Neural cell (in vitro differentiated cells): Measurements from ENCODE around the gene COQ8B. TPM values are rescaled to one million over a fixed set of nuclear protein-coding genes. Genes with fewer than 3 reads are reported as not detected.

ENCODE experiments used
- H2AFZ ChIP-seq: fragments of 200-600, 300-800 bp; sonication (generic), shearing (Covaris generic); 2 replicates; pipeline ENCODE4 v1.6.0; 2014; ENCODE audit warnings: low read depth, mild to moderate bottlenecking, antibody characterized with exemption, low read length, moderate library complexity
- H3F3A ChIP-seq: fragments of 200-600 bp; shearing (Covaris generic); 2 replicates; pipeline ENCODE4 v1.6.1; 2016; ENCODE audit warnings: mild to moderate bottlenecking, moderate library complexity, mixed read lengths, antibody characterized with exemption, low read length; ENCODE audit not compliant: insufficient read depth, poor library complexity, severe bottlenecking
- H3K27ac ChIP-seq: fragments of 200-600, 300-800 bp; sonication (generic), shearing (Covaris generic); 2 replicates; pipeline ENCODE4 v1.5.1; 2014; ENCODE audit warnings: mild to moderate bottlenecking, low read length, moderate library complexity
- H3K27me3 ChIP-seq: fragments of 300-800, 200-600 bp; sonication (generic), shearing (Covaris generic); 2 replicates; pipeline ENCODE4 v1.6.0; 2014; ENCODE audit warnings: mild to moderate bottlenecking, low read depth, low read length, moderate library complexity; ENCODE audit not compliant: insufficient read depth
- H3K36me3 ChIP-seq: fragments of 300-800, 200-600 bp; sonication (generic), shearing (Covaris generic); 2 replicates; pipeline ENCODE4 v1.5.1; 2014; ENCODE audit warnings: mild to moderate bottlenecking, antibody characterized with exemption, low read length, moderate library complexity; ENCODE audit not compliant: insufficient read depth
- H3K4me2 ChIP-seq: fragments of 300-800, 200-600 bp; sonication (generic), shearing (Covaris generic); 2 replicates; pipeline ENCODE4 v1.6.0; 2014; ENCODE audit warnings: mild to moderate bottlenecking, low read length
- H3K4me3 ChIP-seq: fragments of 300-800, 200-600 bp; sonication (generic), shearing (Covaris generic); 2 replicates; pipeline ENCODE4 v1.5.1; 2014; ENCODE audit warnings: mild to moderate bottlenecking, low read length, moderate library complexity
- H3K79me2 ChIP-seq: fragments of 200-600 bp; shearing (Covaris generic); replicated peaks from 2 replicates; pipeline ENCODE4 v1.6.0; 2014; ENCODE audit warnings: mild to moderate bottlenecking, low read length, moderate library complexity; ENCODE audit not compliant: insufficient read depth
- H3K9ac ChIP-seq: fragments of 300-800, 200-600 bp; sonication (generic), shearing (Covaris generic); 2 replicates; pipeline ENCODE4 v1.6.1; 2016; ENCODE audit warnings: mild to moderate bottlenecking, low read length, mixed read lengths
- H3K9me2 ChIP-seq: fragments of 200-600 bp; shearing (Covaris generic); 2 replicates; pipeline ENCODE4 v1.6.1; 2016; ENCODE audit warnings: mild to moderate bottlenecking, low read length, mixed read lengths; ENCODE audit not compliant: insufficient read depth
- H3K9me3 ChIP-seq: fragments of 200-600, 300-800 bp; sonication (generic), shearing (Covaris generic); 2 replicates; pipeline ENCODE4 v1.6.1; 2016; ENCODE audit warnings: mild to moderate bottlenecking, mixed run types, low read length, moderate library complexity, mixed read lengths
- H4K20me1 ChIP-seq: fragments of 200-600 bp; shearing (Covaris generic); 2 replicates; pipeline ENCODE4 v1.6.1; 2016; ENCODE audit warnings: mild to moderate bottlenecking, mixed run types; ENCODE audit not compliant: insufficient read depth
- CTCF ChIP-seq: fragments of 450-650 bp; IDR thresholded peaks from 2 replicates; pipeline ENCODE4 v1.5.1; 2014; ENCODE audit warnings: antibody characterized with exemption, mild to moderate bottlenecking, moderate library complexity; ENCODE audit not compliant: poor library complexity, severe bottlenecking
- EP300 ChIP-seq: fragments of 450-650 bp; conservative IDR thresholded peaks from 2 replicates; pipeline ENCODE4 v1.6.1; 2014; ENCODE audit warnings: antibody characterized with exemption, mild to moderate bottlenecking, moderate library complexity; ENCODE audit not compliant: poor library complexity, severe bottlenecking
- EZH2 ChIP-seq: fragments of 200-600, 300-800 bp; shearing (Covaris generic), sonication (generic); IDR thresholded peaks from 2 replicates; pipeline ENCODE4 v1.6.1; 2014; ENCODE audit warnings: antibody characterized with exemption, low read length, borderline replicate concordance, mild to moderate bottlenecking; ENCODE audit not compliant: insufficient read depth, poor library complexity, severe bottlenecking
- MXI1 ChIP-seq: fragments of 450-650 bp; conservative IDR thresholded peaks from 2 replicates; pipeline ENCODE4 v1.6.1; 2014; ENCODE audit warnings: antibody characterized with exemption, mild to moderate bottlenecking; ENCODE audit not compliant: poor library complexity, severe bottlenecking
- POLR2AphosphoS5 ChIP-seq: IDR thresholded peaks from 2 replicates; pipeline ENCODE4 v1.6.1; 2012
- RAD21 ChIP-seq: fragments of 450-650 bp; conservative IDR thresholded peaks from 2 replicates; pipeline ENCODE4 v1.6.1; 2014; ENCODE audit warnings: antibody characterized with exemption, mild to moderate bottlenecking, moderate library complexity
- SMC3 ChIP-seq: fragments of 450-650 bp; conservative IDR thresholded peaks from 2 replicates; pipeline ENCODE4 v1.6.1; 2014; ENCODE audit warnings: antibody characterized with exemption, mild to moderate bottlenecking, moderate library complexity; ENCODE audit not compliant: poor library complexity
- TAF1 ChIP-seq: IDR thresholded peaks from 2 replicates; pipeline ENCODE4 v1.6.1; 2012; ENCODE audit warnings: low read depth
- polyA plus RNA-seq: library from polyadenylated mRNA; depleted of rRNA; stranded (reverse); fragments of >200 nt; gene quantifications from 2 replicates; pipeline ENCODE4 v1.2.3, GENCODE V29; 2014
- TF ChIP-seq, protein P1 (sequence below): IDR thresholded peaks from 2 replicates; pipeline ENCODE4 v1.6.1; 2012; ENCODE audit warnings: borderline replicate concordance

Gene COQ8B
- polyA plus RNA-seq, 1 donor from 2014 or later: 83.2 TPM

GRCh38 chr19:40646743-40647254 is 69.9 kb downstream of the COQ8B start:
- H3K36me3 ChIP-seq: no peaks in the 10 kb centered on the region
- no peak overlapping the region for H3K4me3 ChIP-seq
- no peak overlapping the region for H3K4me2 ChIP-seq
- H3K27me3 ChIP-seq: no peaks in the 10 kb centered on the region
- TF ChIP-seq TAF1 (no peak), CTCF (no peak), MXI1 (no peak), EP300 (no peak), RAD21 (no peak), SMC3 (no peak), EZH2 (no peak), POLR2AphosphoS5 (no peak)
- TF ChIP-seq, protein P1, sequence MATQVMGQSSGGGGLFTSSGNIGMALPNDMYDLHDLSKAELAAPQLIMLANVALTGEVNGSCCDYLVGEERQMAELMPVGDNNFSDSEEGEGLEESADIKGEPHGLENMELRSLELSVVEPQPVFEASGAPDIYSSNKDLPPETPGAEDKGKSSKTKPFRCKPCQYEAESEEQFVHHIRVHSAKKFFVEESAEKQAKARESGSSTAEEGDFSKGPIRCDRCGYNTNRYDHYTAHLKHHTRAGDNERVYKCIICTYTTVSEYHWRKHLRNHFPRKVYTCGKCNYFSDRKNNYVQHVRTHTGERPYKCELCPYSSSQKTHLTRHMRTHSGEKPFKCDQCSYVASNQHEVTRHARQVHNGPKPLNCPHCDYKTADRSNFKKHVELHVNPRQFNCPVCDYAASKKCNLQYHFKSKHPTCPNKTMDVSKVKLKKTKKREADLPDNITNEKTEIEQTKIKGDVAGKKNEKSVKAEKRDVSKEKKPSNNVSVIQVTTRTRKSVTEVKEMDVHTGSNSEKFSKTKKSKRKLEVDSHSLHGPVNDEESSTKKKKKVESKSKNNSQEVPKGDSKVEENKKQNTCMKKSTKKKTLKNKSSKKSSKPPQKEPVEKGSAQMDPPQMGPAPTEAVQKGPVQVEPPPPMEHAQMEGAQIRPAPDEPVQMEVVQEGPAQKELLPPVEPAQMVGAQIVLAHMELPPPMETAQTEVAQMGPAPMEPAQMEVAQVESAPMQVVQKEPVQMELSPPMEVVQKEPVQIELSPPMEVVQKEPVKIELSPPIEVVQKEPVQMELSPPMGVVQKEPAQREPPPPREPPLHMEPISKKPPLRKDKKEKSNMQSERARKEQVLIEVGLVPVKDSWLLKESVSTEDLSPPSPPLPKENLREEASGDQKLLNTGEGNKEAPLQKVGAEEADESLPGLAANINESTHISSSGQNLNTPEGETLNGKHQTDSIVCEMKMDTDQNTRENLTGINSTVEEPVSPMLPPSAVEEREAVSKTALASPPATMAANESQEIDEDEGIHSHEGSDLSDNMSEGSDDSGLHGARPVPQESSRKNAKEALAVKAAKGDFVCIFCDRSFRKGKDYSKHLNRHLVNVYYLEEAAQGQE: no peak
- H3K9me2 ChIP-seq: no peaks in the 10 kb centered on the region
- no peak overlapping the region for H2AFZ ChIP-seq
- H3K9ac ChIP-seq: no peak overlapping the region
- no peaks in the 10 kb centered on the region for H3F3A ChIP-seq
- no peaks in the 10 kb centered on the region for H4K20me1 ChIP-seq
- no peak overlapping the region for H3K27ac ChIP-seq
- no peaks in the 10 kb centered on the region for H3K9me3 ChIP-seq
- H3K79me2 ChIP-seq: no peaks in the 10 kb centered on the region

- Histone ChIP-seq H3K9ac (no peak overlapping the region), H3K36me3 (no peaks in the 10 kb centered on the region), H3K9me2 (no peaks in the 10 kb centered on the region), H3K27ac (no peak overlapping the region), H3K79me2 (no peaks in the 10 kb centered on the region), H3K9me3 (no peaks in the 10 kb centered on the region), H3F3A (no peaks in the 10 kb centered on the region), H2AFZ (no peak overlapping the region), H3K4me2 (no peak overlapping the region), H4K20me1 (no peaks in the 10 kb centered on the region), H3K27me3 (no peaks in the 10 kb centered on the region), H3K4me3 (no peak overlapping the region)
- no peak for TF ChIP-seq EZH2
- TF ChIP-seq, protein P1: no peak
Measured at GRCh38 chr19:40642757-40643305, 73.9 kb downstream of the COQ8B start.
